Activated T-helper 1 cell treated with Interleukin-2 at 50 U/mL for 16 hours (primary cell): Measurements from ENCODE around the gene OSBPL1A.

Experiments
- DNase-seq: peaks from one replicate; pipeline ENCODE4 v3.0.0-alpha.2; 2020; ENCODE audit warnings: low read depth

Gene OSBPL1A

DNA sequence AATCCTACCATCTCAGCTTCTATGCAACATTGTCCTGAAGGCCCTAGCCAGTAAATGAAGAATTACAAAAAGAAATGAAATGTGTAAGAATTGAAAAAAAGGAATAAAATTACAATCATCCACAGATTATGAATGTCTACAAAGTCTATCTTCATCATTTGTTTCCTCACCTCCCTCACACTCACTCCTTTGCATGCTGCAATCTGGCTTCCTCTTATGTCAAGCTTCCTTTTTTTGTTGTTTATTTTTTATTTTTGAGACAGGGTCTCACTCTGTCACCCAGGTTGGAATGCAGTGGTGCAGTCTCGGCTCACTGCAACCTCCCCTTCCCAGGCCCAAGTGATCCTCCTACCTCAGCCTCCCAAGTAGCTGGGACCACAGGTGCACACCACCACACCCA is 129.7 kb downstream of the OSBPL1A start:
- DNase-seq: no peak

DNA sequence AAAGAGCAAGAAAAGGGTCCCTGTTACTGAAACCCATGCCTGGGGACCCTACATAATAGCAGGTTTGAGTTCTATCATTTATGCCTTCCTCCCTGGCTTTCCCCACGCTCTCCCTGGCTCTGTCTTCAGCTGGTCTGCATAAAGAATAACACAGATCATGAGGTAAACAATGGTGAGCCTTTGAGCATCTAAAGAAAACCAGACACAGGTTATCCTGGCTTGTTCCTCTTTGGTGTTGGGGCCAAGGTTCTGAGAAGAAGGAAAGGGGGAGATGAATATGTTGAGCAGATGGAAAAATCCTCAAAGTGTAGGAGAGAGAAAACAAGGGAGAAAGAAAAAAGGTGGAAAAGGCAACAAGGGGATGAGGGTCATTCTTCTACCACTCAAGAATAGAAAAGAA is 131.5 kb downstream of the OSBPL1A start:
- no peak for DNase-seq

DNA sequence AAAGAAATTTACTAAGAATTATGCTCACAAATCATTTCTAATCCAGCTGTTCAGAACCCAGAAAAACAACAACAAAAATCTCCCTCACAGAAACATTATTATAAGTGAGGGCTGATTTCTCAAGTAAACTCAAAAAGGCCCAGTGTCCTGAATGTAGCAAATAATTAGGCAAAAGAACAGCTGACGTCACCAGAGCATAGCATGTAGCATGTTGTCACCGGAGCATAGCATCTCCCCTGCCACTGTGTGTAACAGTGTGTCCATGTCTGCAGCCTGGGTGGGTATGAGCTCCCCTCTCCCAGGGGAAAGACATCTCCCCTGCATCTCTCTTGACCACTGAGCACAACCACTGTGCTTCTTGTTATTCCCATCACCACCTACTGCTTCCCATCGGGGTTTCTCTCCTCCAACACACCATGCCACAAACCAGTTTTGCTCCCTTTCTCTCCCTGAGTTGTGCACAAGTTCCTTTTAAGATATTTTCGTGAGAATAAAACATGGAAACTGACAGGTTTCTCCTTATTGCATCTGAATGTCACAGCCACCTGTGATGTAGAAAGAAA is 132.0 kb downstream of the OSBPL1A start:
- DNase-seq: no peak

DNA sequence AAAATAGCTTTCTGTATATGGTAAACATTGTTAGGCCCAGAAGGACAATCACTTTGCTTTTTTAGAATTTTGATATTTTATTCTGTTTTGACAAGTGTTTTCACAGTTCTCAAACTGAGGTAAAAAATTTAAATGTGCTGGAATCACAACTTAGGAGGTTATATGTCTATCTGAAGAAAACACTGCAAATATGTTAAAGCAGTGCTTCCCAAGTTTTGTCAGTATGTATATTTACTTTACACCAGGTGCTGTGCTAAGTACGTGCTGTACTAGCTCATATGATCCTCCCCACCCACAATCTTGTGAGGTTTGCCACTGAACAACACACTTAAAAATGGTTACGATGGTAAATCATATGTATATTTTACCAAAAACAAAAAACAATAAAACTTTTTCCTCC is 134.6 kb downstream of the OSBPL1A start:
- no peak for DNase-seq

DNA sequence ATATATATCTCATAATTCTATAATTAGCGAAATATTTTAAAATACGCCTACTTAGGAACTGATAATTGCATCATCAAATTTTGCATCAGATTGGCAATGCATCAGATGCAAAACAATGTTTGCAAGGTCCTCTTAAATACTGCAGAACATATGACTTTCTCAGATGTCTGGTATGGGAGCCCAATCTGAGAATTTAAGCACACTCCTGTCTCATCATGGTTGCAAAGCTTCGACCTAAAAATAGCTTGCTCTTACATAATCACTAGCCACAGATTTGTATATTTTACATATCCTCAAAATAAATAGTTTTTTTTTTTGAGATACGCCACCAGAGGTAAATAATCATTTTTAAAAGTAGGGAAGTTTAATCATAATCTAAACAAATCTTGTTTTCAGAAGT is 135.5 kb downstream of the OSBPL1A start:
- DNase-seq: no peak

DNA sequence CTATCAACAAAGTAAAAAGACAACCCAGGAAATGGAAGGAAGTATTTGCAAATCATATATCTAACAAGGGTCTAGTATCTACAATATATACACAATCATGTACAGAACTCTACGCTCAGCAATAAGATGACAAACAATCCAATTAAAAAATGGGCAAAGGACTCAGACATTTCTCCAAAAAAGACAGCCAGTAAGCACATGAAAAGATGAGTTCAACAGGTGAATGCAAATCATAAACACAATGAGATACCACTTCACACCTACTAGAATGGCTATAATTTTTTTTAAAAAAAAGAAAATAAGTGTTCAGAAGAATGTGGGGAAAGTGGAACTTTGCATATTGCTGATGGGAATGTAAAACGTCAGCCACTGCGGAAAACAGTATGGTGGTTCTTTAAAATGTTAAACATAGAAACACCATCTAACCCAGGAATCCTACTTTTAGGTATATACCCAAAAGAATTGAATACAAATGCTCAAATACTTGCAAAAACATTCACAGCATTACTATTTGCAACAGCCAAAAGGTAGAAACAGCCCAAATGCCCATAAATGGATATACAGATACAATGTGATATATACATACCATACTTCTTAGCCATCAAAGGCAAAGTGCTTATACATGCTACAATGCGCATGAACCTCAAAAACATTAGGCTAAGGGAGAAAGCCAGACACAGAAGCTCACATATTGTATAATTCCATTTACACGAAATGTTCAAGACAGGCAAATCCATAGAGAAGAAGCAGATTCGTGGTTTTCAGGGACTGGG is 137.6 kb downstream of the OSBPL1A start:
- no peak for DNase-seq

DNA sequence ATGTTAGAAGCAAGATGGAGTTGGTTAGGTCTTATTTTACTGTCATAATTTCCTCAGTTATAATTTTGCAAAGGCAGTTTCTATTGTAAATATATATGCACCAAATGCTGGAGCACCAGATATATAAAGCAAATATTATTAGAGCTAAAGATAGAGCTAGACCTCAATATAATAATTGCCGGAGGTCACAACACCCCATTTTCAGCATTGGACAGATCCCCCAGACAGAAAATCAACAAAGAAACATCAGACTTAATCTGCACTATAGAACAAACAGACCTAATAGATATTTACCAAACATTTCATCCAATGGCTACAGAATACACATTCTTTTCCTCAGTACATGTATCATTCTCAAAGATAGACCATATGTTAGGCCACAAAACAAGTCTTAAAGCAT is 143.6 kb downstream of the OSBPL1A start:
- no peak for DNase-seq

DNA sequence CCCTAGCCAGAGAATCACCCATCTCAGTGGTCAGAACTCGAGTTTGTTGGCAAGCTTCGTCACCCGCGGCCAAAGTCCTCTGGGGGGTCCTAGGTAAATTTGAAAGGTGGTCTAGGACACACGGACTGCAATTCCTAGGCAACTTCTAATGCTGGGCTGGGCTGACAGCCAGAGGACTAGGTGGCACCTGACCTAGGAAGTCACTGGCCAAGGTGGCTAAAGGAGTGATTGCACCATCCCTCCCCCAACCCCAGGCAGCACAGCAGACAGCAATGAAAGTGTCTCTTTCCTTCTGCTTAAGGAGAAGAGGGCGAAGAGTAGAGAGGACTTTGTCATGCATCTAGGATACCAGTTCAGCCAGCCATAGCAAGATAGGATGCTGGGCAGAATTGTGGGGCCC is 147.9 kb downstream of the OSBPL1A start:
- DNase-seq: no peak

DNA sequence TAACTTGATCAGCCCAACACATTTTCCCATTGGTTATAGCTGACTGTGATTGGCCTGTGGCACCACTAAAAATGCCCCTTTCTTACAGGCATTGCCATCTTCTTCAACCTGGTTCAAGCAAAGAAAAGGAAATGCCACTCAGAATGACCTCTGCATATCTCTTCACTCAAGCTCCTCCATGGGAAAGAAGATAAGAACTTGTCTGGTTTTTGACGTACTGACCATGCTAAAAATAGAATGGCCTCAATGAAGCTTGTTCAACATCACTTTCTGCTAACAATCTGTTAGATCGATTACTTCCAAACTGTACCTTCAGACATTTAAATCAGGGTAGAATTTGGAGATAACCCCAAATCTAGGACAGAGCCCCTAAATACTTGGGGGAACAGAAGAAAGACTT is 149.3 kb downstream of the OSBPL1A start:
- DNase-seq: no peak

DNA sequence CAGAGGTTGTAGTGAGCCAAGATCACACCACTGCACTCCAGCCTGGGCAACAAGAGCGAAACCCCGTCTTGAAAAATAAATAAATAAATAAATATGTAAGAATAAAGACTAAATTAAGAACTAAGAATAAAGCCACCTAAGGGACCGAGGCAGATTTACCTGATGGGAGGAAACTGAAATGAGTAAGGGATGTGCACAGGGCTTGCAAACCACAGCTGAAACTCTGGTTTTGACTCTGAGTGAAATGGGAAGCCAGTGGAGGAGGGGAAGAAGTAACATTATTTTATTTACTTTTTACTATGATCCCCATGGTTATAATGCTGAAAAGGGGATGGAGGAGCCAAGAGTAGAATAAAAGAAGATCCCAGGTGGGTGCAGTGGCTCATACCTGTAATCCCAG is 151.5 kb downstream of the OSBPL1A start:
- DNase-seq: no peak

DNA sequence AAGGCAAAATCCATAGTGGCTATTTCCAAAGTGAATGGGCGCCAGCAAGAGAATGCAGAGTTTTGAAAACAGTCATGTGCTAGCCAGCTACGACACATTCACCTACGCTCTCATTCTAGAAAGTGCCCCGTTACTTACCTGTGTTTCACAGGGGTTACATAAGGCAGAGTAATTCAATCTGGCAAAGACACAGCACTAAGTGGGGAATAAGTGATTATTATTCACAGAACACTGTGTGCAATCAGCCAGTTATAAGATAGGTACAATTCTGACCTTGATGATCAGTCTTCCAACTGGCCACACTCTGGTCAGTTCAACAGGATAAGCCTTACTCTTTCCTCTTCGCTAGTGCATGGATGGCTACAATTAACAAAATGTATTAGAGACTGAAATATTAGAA is 152.9 kb downstream of the OSBPL1A start:
- no peak for DNase-seq

DNA sequence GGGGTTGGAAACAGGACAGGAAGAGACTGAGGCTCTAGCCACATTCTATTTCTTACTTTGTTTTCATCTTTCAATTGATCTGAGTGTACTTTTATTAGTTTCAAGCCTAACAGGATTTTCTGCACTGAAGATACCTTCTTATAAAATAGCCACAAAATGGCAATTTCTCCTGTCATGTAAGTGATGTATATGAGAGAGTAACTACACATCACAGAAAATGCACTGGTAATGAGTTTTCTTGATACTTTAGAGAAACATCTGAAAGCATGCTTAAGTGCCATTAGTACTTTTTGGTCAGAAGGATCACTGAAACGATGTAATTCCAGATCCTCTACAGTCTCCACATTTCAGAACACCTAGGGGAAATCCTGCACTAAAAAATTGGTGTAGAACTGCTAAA is 153.9 kb downstream of the OSBPL1A start:
- no peak for DNase-seq

DNA sequence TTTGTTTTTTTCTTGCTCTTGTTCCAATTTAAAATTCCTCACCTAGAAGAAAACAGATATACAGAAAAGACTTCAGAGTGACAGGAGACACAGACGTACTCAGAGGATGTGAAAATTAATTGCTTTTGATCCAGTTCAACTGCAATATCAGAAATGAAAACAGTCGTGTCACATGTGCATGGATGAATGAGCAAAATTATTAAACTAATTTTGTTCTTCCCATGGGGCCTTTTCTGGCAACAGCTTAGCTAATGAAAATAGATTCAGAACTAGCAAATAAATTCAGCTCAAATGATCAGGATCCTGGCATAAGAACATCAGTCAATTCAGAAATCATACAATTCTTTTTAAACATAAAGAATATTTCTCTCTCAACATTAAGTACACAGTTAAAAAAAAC is 158.3 kb downstream of the OSBPL1A start:
- no peak for DNase-seq

DNA sequence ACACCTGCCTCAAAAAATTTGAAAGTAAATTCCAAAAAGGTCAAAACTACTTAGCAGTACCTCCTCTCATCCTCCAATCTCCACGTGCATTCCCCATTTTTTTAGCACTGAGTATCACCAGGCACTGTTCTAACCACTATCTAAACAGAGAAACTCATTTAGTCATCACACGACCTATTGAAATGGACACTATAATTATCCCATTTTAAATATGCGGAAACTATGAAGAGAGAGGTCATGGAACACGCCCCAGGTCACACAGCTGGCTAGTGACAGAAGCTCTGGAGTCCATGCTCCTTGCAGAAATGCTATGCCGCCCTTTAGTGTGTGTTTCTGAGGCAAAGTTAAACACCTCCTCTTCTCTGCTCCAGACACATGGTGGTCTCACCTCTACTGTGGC is 159.2 kb downstream of the OSBPL1A start:
- no peak for DNase-seq

DNA sequence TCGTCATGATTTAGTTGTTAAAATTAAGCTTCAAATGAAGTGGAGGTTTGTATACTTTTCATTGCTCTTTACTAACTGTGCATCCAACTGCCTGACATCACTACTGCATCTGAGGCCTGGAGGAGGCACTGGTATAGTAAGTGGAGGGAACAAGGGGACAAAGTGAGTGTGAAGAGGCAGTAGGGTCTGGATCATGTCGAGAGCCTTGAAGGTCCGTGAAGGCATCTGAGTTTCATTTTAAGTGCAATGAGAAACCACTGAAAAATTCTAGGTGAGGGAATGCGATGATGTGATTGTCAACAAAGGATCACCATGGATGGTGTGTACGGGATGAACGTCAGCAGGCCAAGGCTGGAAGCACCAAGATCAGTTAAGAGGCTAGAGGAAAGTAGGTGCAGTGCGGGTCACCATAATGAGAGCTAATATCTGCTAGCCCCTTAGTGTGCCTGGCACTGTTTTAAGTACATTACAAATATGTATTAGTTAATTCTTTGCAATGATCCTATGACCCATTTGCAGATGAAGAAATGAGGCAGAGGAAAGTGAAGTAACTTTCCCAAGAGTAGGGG is 162.7 kb downstream of the OSBPL1A start:
- no peak for DNase-seq

DNA sequence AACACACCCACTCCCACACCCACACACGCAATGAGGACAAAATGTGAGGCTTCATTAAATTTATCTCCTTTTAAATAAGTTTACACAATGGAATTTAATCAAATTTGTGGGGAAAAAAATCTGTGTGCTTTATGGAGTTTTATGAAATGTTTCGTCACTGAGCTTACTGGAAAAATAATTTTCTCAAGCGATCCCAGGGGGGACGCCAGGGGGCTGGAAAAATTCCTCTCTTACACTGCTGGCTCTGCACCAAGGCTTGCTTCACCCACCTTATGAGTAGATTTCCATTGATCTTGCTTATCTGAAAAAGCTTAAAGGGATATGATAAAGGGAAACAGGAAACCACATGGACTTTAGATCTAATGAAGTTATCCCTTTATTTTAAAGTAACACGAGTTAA is 163.3 kb downstream of the OSBPL1A start:
- no peak for DNase-seq

DNA sequence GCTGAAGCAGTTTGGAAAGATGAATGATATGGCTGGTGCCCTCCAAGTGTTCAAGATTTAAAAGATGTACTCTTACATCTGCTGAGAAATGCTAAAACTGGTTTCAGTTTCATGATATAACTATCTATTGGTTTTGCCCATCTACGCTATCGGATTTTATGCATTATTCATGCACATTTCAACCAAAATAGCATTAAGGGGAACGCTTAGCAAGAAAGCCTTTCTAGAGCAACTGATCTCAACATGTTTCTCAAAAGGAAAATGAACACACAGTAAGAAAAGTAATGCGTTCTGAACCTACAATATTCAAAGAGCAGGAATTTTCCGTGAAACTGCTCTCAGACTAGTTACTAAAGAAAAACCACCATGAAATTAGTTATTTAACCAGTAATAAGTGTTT is 164.8 kb downstream of the OSBPL1A start:
- no peak for DNase-seq

DNA sequence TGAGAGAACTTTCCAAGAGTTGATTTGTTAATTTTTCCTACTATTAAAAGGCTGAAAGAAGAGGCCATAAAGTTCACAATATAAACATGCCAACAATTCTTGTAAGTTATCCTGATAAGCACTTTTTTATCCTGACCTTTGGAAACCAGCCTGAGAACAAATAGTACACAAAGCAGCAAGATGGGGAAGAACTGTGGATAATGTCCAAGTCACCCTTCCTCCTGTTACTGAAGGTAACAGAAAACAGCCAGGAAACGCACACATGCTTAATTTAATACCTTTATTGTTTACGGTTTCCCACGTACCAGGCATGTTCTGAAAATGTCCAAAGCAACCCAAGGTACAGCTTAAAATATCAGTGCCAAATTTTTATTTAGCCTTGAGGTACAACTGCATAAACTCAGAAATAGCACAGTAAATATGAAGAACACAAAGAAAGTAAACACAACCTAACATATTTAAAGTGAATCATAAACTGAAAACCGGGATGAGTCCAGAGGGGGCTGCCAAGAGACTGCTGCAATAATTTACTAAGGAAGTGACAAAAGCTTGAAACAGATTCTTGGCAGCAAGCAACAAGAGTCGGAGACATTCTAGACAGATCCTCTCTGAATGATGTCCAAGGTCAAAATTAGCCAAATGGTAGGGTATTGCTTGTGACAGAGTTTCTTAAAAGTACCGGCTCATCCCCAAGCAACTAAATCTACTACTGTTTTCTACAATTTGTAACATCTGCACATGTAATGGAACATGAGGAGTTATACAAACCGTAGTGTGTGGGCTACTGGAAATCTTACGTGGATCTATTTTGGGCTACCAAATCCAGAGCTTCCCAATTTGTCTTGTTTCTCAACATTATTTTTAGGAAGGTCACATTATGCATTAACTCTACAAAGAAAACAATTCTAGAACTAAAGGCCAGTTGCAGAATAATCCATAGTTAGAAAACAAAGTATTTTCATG is 165.6 kb downstream of the OSBPL1A start:
- no peak for DNase-seq

DNA sequence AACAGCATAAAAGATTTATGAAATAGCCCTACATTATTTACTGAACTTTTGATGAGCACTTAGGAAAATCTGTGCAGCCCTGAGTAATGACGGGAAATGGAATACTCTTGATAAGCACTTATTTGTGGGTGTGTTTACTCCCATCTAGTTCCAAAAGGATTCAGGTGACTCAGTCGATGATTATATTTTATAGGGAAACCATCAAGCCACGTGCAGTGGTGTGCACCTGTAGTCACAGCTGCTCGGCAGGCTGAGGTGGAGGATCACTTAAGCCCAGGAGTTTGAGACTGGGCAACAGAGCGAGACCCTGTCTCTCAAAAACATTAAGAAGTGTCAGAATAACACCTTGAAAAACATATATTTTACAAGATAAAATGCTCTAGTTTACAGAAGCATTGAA is 166.9 kb downstream of the OSBPL1A start:
- no peak for DNase-seq

DNA sequence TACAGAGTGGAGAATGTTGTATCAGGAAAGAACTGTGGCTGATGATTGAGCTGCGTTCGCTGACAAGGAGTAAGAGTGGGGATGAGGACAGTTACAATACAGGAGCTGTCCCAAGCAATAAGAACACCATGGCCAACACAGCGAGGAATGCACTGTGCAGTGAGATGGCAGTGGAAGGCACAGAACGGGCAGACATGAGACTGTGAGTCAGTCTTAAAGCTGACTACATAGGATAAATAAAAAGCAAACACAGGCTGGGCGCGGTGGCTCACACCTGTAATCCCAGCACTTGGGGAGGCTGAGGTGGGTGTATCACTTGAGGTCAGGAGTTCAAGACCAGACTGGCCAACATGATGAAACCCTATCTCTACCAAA is 169.0 kb downstream of the OSBPL1A start:
- no peak for DNase-seq

DNA sequence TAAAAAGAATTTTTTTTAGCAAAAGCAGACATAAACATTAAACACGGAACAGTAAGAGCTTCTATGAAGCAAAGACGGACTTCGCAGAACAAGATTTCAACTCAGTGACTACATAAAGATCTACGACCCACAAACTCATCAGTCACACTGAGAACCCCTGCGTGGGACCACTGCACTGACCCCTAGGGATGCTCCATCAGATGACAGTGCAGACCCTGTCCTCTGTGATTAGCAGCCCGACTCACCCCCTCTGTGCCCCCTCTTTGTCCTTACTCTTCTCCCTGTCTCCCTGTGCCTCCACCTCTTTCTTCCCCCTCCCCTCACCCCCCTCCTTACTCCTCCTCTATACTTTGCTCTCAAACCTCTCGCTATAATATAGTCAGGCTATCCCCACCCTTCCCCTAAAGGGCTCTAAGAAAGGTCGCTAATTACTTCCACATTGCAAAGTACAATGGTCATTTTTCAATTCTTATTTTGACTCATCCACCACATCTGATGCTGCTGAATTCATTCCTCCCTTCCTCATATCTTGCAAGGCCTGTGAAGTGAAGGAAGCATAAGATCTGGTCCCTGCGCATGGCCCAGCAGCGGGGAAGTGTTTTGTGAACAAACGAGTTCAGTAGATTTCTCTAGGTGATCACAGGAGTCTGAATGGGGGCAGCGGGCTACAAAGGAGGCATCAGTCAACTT is 169.5 kb downstream of the OSBPL1A start:
- DNase-seq: no peak

DNA sequence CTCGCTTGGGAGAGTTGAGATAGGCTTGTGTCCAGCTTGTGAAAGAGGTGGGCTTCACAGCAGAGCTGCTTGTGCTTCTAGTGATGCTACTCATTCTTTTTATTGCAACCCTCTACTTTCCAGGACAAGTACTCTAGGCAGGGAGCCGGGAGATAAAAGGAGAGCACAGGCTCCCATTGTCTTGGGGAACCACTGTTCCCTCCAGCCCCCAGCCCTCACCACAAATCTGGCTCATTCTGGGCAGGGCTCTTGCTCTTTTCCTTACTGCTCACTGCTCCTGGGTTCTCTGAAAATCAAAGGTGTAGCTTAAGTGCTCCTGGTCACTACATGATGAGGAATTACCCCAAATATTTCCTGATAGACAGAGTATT is 177.3 kb downstream of the OSBPL1A start:
- no peak for DNase-seq
